ENCODE data around the gene SPATA19. TPM values are rescaled to one million over a fixed set of nuclear protein-coding genes. Genes with fewer than 3 reads are reported as not detected.

Gene SPATA19
- total RNA-seq, 2 experiments from 2014 or later, result not detected

- no peak overlapping the region for H2AFZ ChIP-seq (ENCODE audit: low read length)
- no peaks in the 10 kb centered on the region for H4K20me1 ChIP-seq (ENCODE audit: insufficient read depth, low read length)
- TF ChIP-seq CTCF (conservative IDR thresholded peaks at IDR 0.05; ENCODE audit: low read length) (no peak), EZH2phosphoT487 (IDR thresholded peaks at IDR 0.05; ENCODE audit: borderline replicate concordance, low read depth, low read length) (no peak)
- no peaks in the 10 kb centered on the region for H3K9me3 ChIP-seq (ENCODE audit: low read length)
- no peak overlapping the region for H3K27ac ChIP-seq (ENCODE audit: low read depth, low read length, poor library complexity, severe bottlenecking)
- no peak overlapping the region for H3K4me2 ChIP-seq (ENCODE audit: low read length)
- H3K4me1 ChIP-seq (ENCODE audit: insufficient read depth, low read length, poor library complexity, severe bottlenecking), result no peaks in the 10 kb centered on the region
- no peaks in the 10 kb centered on the region for H3K79me2 ChIP-seq (ENCODE audit: insufficient read depth, low read depth, low read length)
- BruUV-seq (replicated peaks), result no TSS peak
- no peaks in the 10 kb centered on the region for H3K9me2 ChIP-seq (ENCODE audit: insufficient read depth, low read length)
- H3K4me3 ChIP-seq (ENCODE audit: low read depth, low read length, poor library complexity, severe bottlenecking), result no peak overlapping the region
- CTCF ChIA-PET (ENCODE audit: unreplicated experiment), result no interaction called here
- intact Hi-C loops (cut with micrococcal nuclease; ENCODE audit: unreplicated experiment), result loop anchor here (5.0 kb wide), 1 partner anchor 704 kb away; no protein-coding TSS in a partner anchor
- no peaks in the 10 kb centered on the region for H3K36me3 ChIP-seq (ENCODE audit: insufficient read depth, low read length)
- POLR2A ChIA-PET, result interaction anchor here (0.6 kb wide), 1 partner anchor 462 kb away, joined by 3 read pairs; no protein-coding TSS in a partner anchor
- no peak for DNase-seq (ENCODE audit: low spot score)
Observed at GRCh38 chr11:133835593-133836548, 9.4 kb downstream of the SPATA19 start.

- POLR2A ChIA-PET, result interaction anchor here (0.6 kb wide), 1 partner anchor 461 kb away, joined by 3 read pairs; no protein-coding TSS in a partner anchor
- intact Hi-C loops (cut with micrococcal nuclease; ENCODE audit: unreplicated experiment), result loop anchor here (5.0 kb wide), 1 partner anchor 703 kb away; no protein-coding TSS in a partner anchor
- peak; percentile 65 for TF ChIP-seq CTCF (conservative IDR thresholded peaks at IDR 0.05; ENCODE audit: low read length)
- TF ChIP-seq EZH2phosphoT487 (IDR thresholded peaks at IDR 0.05; ENCODE audit: borderline replicate concordance, low read depth, low read length), result no peak
Observed at GRCh38 chr11:133834682-133835592, 10.4 kb downstream of the SPATA19 start.

More at GRCh38 chr11:133834682-133835592, 10.4 kb downstream of the SPATA19 start:
- Histone ChIP-seq H4K20me1 (ENCODE audit: insufficient read depth, low read length) (no peaks in the 10 kb centered on the region), H3K4me1 (ENCODE audit: insufficient read depth, low read length, poor library complexity, severe bottlenecking) (no peaks in the 10 kb centered on the region), H3K9me3 (ENCODE audit: low read length) (no peaks in the 10 kb centered on the region), H3K27ac (ENCODE audit: low read depth, low read length, poor library complexity, severe bottlenecking) (no peak overlapping the region), H2AFZ (ENCODE audit: low read length) (no peak overlapping the region), H3K36me3 (ENCODE audit: insufficient read depth, low read length) (no peaks in the 10 kb centered on the region), H3K9me2 (ENCODE audit: insufficient read depth, low read length) (no peaks in the 10 kb centered on the region), H3K4me3 (ENCODE audit: low read depth, low read length, poor library complexity, severe bottlenecking) (no peak overlapping the region), H3K79me2 (ENCODE audit: insufficient read depth, low read depth, low read length) (no peaks in the 10 kb centered on the region), H3K4me2 (ENCODE audit: low read length) (no peak overlapping the region)
- CTCF ChIA-PET (ENCODE audit: unreplicated experiment), result no interaction called here
- BruUV-seq (replicated peaks), result no TSS peak
- DNase-seq (ENCODE audit: low spot score), result peak; percentile 31
